Type B pancreatic cell (in vitro differentiated cells): ENCODE measurements around the gene VPS54. TPM values are rescaled to one million over a fixed set of nuclear protein-coding genes. Genes with fewer than 3 reads are reported as not detected.
A peak's percentile ranks its signal among the peaks of the same experiment; 100 is the strongest.

Experiments
- DNase-seq: peaks from one replicate; pipeline ENCODE4 v3.0.0; 2021; ENCODE audit warnings: mixed read lengths; ENCODE audit not compliant: unreplicated experiment; ENCODE audit errors: extremely low spot score
- H3K27ac Mint-ChIP-seq: 2 replicates; pipeline ENCODE4 v1.8.0; 2021; ENCODE audit warnings: mild to moderate bottlenecking, mixed read lengths
- H3K27me3 Mint-ChIP-seq: 2 replicates; pipeline ENCODE4 v1.8.0; 2021; ENCODE audit warnings: mixed read lengths
- H3K36me3 Mint-ChIP-seq: 2 replicates; pipeline ENCODE4 v1.8.0; 2021; ENCODE audit warnings: mixed read lengths
- H3K4me1 Mint-ChIP-seq: one replicate; pipeline ENCODE4 v1.8.0; 2021; ENCODE audit warnings: mixed read lengths; ENCODE audit not compliant: unreplicated experiment
- H3K4me3 Mint-ChIP-seq: 2 replicates; pipeline ENCODE4 v1.8.0; 2021; ENCODE audit warnings: mild to moderate bottlenecking, mixed read lengths
- H3K9me3 Mint-ChIP-seq: 2 replicates; pipeline ENCODE4 v1.8.0; 2021; ENCODE audit warnings: mixed read lengths
- total RNA-seq: library from RNA; stranded (reverse); gene quantifications from 2 replicates; pipeline ENCODE4 v1.2.1, GENCODE V29; 2021; ENCODE audit warnings: low replicate concordance
- TF ChIP-seq, protein P1 (sequence below): fragments of 200-600 bp; sonication (generic); conservative IDR thresholded peaks from 2 replicates; pipeline ENCODE4 v1.5.0; 2021; ENCODE audit warnings: antibody characterized with exemption, mild to moderate bottlenecking

The VPS54 gene
- total RNA-seq, 1 donor from 2014 or later = 23.3 TPM

DNA sequence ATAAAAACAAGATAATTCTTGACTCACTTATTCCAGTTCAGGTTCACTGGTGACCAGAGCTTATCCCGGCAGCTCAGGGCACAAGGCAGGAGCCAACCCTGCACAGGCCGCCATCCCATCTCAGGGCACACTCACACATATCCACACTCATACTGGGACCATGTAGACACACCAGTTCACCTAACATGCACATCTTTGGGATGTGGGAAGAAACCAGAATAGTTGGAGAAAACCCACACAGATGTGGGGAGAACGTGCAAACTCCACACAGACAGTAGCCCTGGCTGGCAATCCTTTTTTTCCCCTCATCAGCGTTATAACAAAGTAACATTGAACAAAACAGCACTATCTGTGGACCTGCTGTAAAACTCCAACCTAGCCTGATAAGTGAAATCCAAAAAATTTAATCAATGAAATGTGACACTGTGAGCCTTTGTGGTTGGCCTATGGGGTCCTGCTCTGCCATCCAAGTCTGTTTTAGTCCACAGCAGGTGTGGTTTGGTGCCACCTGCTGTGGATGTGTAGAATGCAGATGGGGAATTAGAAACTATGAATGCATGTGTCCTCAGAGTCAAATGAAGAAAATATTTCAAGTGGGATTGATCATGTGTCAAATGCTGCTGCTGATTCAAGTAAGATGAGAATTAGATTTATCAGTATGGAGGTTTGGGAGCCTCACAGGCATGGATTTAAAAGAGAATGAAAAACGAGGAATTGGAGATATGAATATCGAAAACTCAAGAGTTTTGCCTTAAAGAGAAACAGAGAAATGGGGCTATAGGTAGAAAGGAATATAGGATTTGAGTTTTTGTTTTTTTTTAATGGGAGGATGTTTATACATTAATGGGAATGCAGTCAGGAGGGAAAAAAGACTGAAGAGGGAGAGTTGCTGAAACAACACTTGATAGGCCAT, 130.5 kb downstream of the VPS54 start:
- peaks cover 31% of the 10 kb centered on the region for H3K36me3 Mint-ChIP-seq
- DNase-seq = no peak

DNA sequence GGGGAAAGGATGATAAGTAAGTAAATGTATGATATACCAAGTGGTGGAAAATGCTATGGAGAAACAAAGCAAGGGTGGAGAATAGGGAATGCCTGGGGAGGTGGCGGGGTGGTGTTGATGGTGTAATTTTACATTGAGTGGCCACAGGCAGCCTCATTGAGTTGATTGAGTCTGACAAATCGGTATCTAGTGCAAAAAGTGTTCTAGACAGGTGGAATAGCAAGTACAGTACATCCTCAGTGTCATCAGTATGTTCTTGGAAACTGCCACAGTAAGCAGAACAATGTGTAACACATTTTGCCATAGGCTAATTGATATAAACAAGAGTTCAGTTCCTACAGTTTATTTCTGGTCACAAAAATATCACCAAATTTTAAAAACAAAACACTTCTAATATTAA, 131.2 kb downstream of the VPS54 start:
- no peaks in the 10 kb centered on the region for H3K27me3 Mint-ChIP-seq
- H3K27ac Mint-ChIP-seq = no peak overlapping the region
- H3K4me1 Mint-ChIP-seq = peaks cover 7% of the 10 kb centered on the region

More for the DNA sequence above, 130.5 kb downstream of the VPS54 start:
- H3K4me1 Mint-ChIP-seq = peaks cover 10% of the 10 kb centered on the region
- H3K4me3 Mint-ChIP-seq = no peak overlapping the region
- TF ChIP-seq, protein P1, sequence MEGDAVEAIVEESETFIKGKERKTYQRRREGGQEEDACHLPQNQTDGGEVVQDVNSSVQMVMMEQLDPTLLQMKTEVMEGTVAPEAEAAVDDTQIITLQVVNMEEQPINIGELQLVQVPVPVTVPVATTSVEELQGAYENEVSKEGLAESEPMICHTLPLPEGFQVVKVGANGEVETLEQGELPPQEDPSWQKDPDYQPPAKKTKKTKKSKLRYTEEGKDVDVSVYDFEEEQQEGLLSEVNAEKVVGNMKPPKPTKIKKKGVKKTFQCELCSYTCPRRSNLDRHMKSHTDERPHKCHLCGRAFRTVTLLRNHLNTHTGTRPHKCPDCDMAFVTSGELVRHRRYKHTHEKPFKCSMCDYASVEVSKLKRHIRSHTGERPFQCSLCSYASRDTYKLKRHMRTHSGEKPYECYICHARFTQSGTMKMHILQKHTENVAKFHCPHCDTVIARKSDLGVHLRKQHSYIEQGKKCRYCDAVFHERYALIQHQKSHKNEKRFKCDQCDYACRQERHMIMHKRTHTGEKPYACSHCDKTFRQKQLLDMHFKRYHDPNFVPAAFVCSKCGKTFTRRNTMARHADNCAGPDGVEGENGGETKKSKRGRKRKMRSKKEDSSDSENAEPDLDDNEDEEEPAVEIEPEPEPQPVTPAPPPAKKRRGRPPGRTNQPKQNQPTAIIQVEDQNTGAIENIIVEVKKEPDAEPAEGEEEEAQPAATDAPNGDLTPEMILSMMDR = peak; percentile 84
- H3K27me3 Mint-ChIP-seq = no peaks in the 10 kb centered on the region
- peak overlapping the region; percentile 36 for H3K27ac Mint-ChIP-seq
- no peaks in the 10 kb centered on the region for H3K9me3 Mint-ChIP-seq

DNA sequence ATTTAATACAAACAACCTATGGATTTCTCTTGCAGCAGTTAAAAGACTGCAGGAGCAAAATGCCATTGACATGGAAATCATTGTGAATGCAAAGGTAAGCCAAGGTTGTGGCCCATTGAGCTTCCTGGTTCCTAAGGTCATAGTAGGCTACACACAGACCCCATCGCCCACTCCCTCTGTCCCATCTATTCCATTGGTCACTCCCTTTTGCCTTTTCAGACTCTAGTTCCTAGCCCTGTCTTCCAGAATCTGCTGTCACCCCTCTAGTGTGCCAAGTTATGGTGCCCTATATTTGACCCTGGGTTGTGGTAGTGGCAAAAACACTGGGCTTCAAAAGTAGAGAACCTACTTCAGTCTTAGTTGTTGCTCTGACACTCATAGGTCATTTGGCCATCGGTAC, 132.8 kb downstream of the VPS54 start:
- peaks cover 35% of the 10 kb centered on the region for H3K36me3 Mint-ChIP-seq
- no peak for DNase-seq
- H3K4me3 Mint-ChIP-seq = no peak overlapping the region
- no peaks in the 10 kb centered on the region for H3K9me3 Mint-ChIP-seq
- H3K4me1 Mint-ChIP-seq = peaks cover 5% of the 10 kb centered on the region
- H3K27ac Mint-ChIP-seq = no peak overlapping the region
- no peaks in the 10 kb centered on the region for H3K27me3 Mint-ChIP-seq
- TF ChIP-seq, protein P1 = no peak

More for the DNA sequence above, 131.2 kb downstream of the VPS54 start:
- Mint-ChIP-seq H3K4me3 (no peak overlapping the region), H3K36me3 (peaks cover 31% of the 10 kb centered on the region), H3K9me3 (no peaks in the 10 kb centered on the region)
- no peak for DNase-seq
- TF ChIP-seq, protein P1 = no peak

DNA sequence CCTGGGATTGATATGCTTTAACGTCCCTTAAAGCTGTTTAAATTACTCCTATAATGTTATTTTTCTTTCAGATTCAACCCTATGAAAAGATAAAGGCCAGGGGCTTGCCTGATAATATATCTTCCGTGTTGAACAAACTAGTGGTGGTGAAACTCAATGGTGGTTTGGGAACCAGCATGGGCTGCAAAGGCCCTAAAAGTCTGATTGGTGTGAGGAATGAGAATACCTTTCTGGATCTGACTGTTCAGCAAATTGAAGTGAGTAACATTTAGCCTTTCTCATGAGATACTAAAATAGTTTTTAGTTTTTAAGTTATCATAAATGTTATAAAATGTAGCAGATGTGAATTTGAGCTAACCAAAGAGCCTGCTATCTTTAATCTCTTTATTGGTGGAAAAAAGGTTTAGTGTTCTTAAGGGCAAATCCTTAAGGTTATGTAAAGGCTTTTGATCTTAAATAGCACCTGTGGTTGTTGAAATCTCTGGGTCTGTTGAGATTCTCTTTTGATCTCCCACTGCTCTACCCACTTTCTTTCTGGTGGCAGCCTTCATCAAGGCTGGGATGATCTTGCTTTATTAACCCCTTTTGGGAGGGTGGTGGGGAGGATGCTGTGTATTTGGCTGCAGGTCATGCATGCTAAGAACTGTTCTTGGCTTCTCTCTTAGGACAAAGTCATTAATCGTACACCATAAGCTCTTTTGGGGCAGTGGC, 136.7 kb downstream of the VPS54 start:
- H3K27me3 Mint-ChIP-seq = no peaks in the 10 kb centered on the region
- no peak overlapping the region for H3K27ac Mint-ChIP-seq
- peaks cover 33% of the 10 kb centered on the region for H3K36me3 Mint-ChIP-seq
- no peak overlapping the region for H3K4me3 Mint-ChIP-seq
- no peak for DNase-seq
- TF ChIP-seq, protein P1 = no peak
- H3K4me1 Mint-ChIP-seq = peaks cover 11% of the 10 kb centered on the region
- no peaks in the 10 kb centered on the region for H3K9me3 Mint-ChIP-seq

DNA sequence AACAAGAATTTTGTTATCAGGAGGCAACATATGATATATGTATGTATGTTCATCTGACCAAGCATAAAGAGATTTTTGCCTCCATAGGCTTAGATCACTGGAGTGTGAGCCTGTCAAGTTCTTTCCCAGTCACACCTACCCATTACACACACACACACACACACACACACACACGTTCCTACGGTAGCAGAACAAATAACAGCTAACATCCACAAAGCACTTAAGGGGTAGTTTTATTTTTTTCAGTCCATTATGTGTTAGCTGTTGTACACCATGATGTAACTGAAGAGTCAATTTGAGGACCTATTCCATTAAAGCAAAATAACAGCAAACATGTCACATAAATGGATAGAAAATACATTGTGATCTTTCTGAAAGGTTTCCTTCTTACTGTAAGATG, 138.0 kb downstream of the VPS54 start:
- H3K27ac Mint-ChIP-seq = peak overlapping the region; percentile 44
- DNase-seq = no peak
- no peaks in the 10 kb centered on the region for H3K27me3 Mint-ChIP-seq
- no peaks in the 10 kb centered on the region for H3K9me3 Mint-ChIP-seq
- no peak overlapping the region for H3K4me3 Mint-ChIP-seq
- peaks cover 11% of the 10 kb centered on the region for H3K4me1 Mint-ChIP-seq
- H3K36me3 Mint-ChIP-seq = peaks cover 33% of the 10 kb centered on the region
- TF ChIP-seq, protein P1 = no peak
